ENCODE results near the gene MTG2. TPM values are rescaled to one million over a fixed set of nuclear protein-coding genes. Genes with fewer than 3 reads are reported as not detected.

Gene MTG2
- total and polyA plus RNA-seq, 2 of the 13 experiments (the other 11 are each of a cell fraction or from before 2014, with no cell fraction given) = 20.4 to 37.8 TPM

DNA sequence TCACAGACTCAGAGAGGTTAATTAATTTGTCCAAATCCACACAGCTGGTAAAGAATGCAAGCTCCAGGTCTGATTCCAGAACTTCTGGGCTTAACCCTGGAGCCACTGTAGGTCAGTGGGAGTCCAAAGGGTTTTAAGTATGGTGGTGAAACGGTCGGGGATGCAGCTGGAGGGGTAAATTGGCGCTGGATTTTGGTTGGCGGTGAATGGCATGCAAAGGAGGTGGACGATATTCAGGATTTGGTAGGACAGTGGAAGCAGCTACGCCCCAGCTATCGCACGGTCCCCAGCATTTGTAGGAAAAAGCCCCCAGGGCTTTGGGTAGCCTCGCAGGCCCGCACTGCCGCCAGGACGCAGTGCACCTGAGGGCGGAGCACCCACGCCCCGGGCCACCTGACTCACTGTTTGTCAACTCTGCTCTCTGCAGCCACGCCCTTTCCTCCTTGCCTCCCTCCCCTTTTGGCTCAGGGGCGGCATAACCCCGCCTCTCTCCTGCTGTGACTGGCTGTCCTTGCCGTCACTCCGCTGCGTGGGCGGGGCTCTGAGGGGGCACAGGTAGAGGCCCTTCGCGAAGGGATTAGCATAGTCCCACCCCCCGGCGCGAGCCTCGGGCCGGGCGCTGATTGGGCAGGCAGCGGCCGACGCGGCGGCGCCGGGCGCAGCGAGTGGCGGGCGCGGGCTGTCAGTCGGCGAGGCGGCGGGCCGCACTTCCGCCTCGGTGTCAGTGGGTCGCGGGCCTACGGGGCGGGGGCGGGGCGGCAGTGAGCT, 55.2 kb downstream of the MTG2 start, which contains the start of gene OSBPL2 (continued):
- TF ChIP-seq ZNF18 (CRISPR knock-in tag; IDR thresholded peaks at IDR 0.05; ENCODE audit: insufficient replicate concordance) (no peak), REPIN1 (CRISPR knock-in tag; IDR thresholded peaks at IDR 0.05; ENCODE audit: borderline replicate concordance, low read depth) (peak; percentile 43; the same call in 1 of the 2 replicates), NCOR1 (IDR thresholded peaks at IDR 0.05; ENCODE audit: borderline replicate concordance, low read length) (0 out of 2 replicates have a peak, but pooled peaks have one; percentile 45), ZNF431 (CRISPR knock-in tag; IDR thresholded peaks at IDR 0.05; ENCODE audit: borderline replicate concordance, low read depth) (0 out of 2 replicates have a peak, but pooled peaks have one; percentile 0), ZNF598 (CRISPR knock-in tag; IDR thresholded peaks at IDR 0.05; ENCODE audit: borderline replicate concordance) (peak; percentile 71; the same call in 1 of the 2 replicates), ZSCAN31 (CRISPR knock-in tag; IDR thresholded peaks at IDR 0.05; ENCODE audit: low read depth) (peak; percentile 51; the same call in 1 of the 2 replicates), BRCA1 (CRISPR knock-in tag; IDR thresholded peaks at IDR 0.05) (0 out of 2 replicates have a peak, but pooled peaks have one; percentile 80), ZNF180 (CRISPR knock-in tag; IDR thresholded peaks at IDR 0.05; ENCODE audit: borderline replicate concordance, low read depth) (0 out of 2 replicates have a peak, but pooled peaks have one; percentile 38), STAT6 (CRISPR knock-in tag; IDR thresholded peaks at IDR 0.05; ENCODE audit: borderline replicate concordance) (0 out of 2 replicates have a peak, but pooled peaks have one; percentile 5), SNAPC2 (CRISPR knock-in tag; IDR thresholded peaks at IDR 0.05) (0 out of 2 replicates have a peak, but pooled peaks have one; percentile 49), KDM2A (CRISPR knock-in tag; IDR thresholded peaks at IDR 0.05; ENCODE audit: borderline replicate concordance, low read depth) (peak; percentile 46; the same call in 1 of the 2 replicates), ZNF143 (CRISPR knock-in tag; IDR thresholded peaks at IDR 0.05) (peak; percentile 33; the same call in 1 of the 2 replicates), ZNF556 (CRISPR knock-in tag; IDR thresholded peaks at IDR 0.05; ENCODE audit: borderline replicate concordance) (peak; percentile 73; the same call in 1 of the 2 replicates), SETDB1 (CRISPR knock-in tag; IDR thresholded peaks at IDR 0.05; ENCODE audit: borderline replicate concordance) (no peak), PTBP1 (IDR thresholded peaks at IDR 0.05; ENCODE audit: low read depth, low read length, poor library complexity, severe bottlenecking) (peak; percentile 28), FOXK2 (IDR thresholded peaks at IDR 0.05) (peak; percentile 78; the same call in 1 of the 2 replicates), HOXA9 (CRISPR knock-in tag; IDR thresholded peaks at IDR 0.05; ENCODE audit: borderline replicate concordance) (no peak)
- TF ChIP-seq, protein P1, sequence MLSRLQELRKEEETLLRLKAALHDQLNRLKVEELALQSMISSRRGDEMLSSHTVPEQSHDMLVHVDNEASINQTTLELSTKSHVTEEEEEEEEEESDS (CRISPR knock-in tag; IDR thresholded peaks at IDR 0.05; ENCODE audit: borderline replicate concordance) = peak; percentile 73; the same call in 1 of the 2 replicates
- TF ChIP-seq, protein P2, sequence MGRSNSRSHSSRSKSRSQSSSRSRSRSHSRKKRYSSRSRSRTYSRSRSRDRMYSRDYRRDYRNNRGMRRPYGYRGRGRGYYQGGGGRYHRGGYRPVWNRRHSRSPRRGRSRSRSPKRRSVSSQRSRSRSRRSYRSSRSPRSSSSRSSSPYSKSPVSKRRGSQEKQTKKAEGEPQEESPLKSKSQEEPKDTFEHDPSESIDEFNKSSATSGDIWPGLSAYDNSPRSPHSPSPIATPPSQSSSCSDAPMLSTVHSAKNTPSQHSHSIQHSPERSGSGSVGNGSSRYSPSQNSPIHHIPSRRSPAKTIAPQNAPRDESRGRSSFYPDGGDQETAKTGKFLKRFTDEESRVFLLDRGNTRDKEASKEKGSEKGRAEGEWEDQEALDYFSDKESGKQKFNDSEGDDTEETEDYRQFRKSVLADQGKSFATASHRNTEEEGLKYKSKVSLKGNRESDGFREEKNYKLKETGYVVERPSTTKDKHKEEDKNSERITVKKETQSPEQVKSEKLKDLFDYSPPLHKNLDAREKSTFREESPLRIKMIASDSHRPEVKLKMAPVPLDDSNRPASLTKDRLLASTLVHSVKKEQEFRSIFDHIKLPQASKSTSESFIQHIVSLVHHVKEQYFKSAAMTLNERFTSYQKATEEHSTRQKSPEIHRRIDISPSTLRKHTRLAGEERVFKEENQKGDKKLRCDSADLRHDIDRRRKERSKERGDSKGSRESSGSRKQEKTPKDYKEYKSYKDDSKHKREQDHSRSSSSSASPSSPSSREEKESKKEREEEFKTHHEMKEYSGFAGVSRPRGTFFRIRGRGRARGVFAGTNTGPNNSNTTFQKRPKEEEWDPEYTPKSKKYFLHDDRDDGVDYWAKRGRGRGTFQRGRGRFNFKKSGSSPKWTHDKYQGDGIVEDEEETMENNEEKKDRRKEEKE (IDR thresholded peaks at IDR 0.05) = no peak

All from HepG2 (cell line).